Upper lobe of right lung (tissue), 1 donor: ENCODE results near the gene ENTHD1. TPM values are rescaled to one million over a fixed set of nuclear protein-coding genes. Genes with fewer than 3 reads are reported as not detected.
"Not testable (repeated sequence)": the region's sequence is repeated elsewhere in the genome, so short reads cannot be mapped to it uniquely, and the experiment has no call there.

Experiments
- ATAC-seq: fragments of 200-7000 bp; cut with Tn5 transposase; one replicate; pipeline ENCODE4 v1.9.1; 2020; ENCODE audit warnings: mild to moderate bottlenecking, moderate library complexity
- DNase-seq: peaks from one replicate; pipeline ENCODE4 v3.0.0-alpha.2; 2020
- H3K27ac ChIP-seq: fragments of 200-600 bp; one replicate; pipeline ENCODE4 v1.8.0; 2022
- H3K27me3 ChIP-seq: fragments of 200-600 bp; one replicate; pipeline ENCODE4 v1.8.0; 2022; ENCODE audit warnings: mild to moderate bottlenecking
- H3K36me3 ChIP-seq: fragments of 200-600 bp; one replicate; pipeline ENCODE4 v1.8.0; 2022
- H3K4me1 ChIP-seq: fragments of 200-600 bp; one replicate; pipeline ENCODE4 v1.8.0; 2022
- H3K4me3 ChIP-seq: fragments of 200-600 bp; one replicate; pipeline ENCODE4 v1.8.0; 2022; ENCODE audit warnings: mild to moderate bottlenecking
- H3K9me3 ChIP-seq: fragments of 200-600 bp; one replicate; pipeline ENCODE4 v1.8.0; 2022
- CTCF ChIP-seq: fragments of 200-600 bp; IDR thresholded peaks from one replicate; pipeline ENCODE4 v1.8.0; 2022; ENCODE audit warnings: antibody characterized with exemption
- intact Hi-C: fragments of 100-400 bp; cut with DNase I; formaldehyde crosslinking; loops from one replicate; pipeline ENCODE4 v1.11.0; 2022
- total RNA-seq: library from RNA; stranded (reverse); fragmentation: NEBNext Ultra II Directional; extraction: Animal tissue kit (Norgen Biotek cat#: 25700); gene quantifications from one replicate; pipeline ENCODE4 v1.2.1, GENCODE V29; 2021
- donor health status: DM: no; HTN: yes; CAD: no; lungs with severe emphysema.

ENTHD1 gene
- total RNA-seq, 1 donor from 2014 or later, result not detected

- Histone ChIP-seq H3K4me1 (no peaks in the 10 kb centered on the region), H3K27me3 (peaks cover 17% of the 10 kb centered on the region), H3K9me3 (no peaks in the 10 kb centered on the region), H3K27ac (no peak overlapping the region), H3K4me3 (no peak overlapping the region), H3K36me3 (no peaks in the 10 kb centered on the region)
- intact Hi-C loops, result no loop called here
- ATAC-seq, result no peak
- TF ChIP-seq CTCF, result no peak
- no peak for DNase-seq
Observed at GRCh38 chr22:39851606-39852315, 41.8 kb downstream of the ENTHD1 start.

- H3K27ac ChIP-seq, result no peak overlapping the region
- no peak for TF ChIP-seq CTCF
- H3K4me1 ChIP-seq, result no peaks in the 10 kb centered on the region
- peaks cover 7% of the 10 kb centered on the region for H3K27me3 ChIP-seq
- no peaks in the 10 kb centered on the region for H3K9me3 ChIP-seq
- ATAC-seq, result no peak
- H3K4me3 ChIP-seq, result no peak overlapping the region
- intact Hi-C loops, result no loop called here
- H3K36me3 ChIP-seq, result no peaks in the 10 kb centered on the region
- no peak for DNase-seq
Observed at GRCh38 chr22:39847477-39847876, 46.1 kb downstream of the ENTHD1 start.

- H3K36me3 ChIP-seq, H3K27me3 ChIP-seq, H3K27ac ChIP-seq, H3K9me3 ChIP-seq, ATAC-seq, H3K4me1 ChIP-seq, H3K4me3 ChIP-seq, intact Hi-C loops, DNase-seq: not testable (repeated sequence)
Observed at GRCh38 chr22:39846539-39846938, 47.0 kb downstream of the ENTHD1 start.

GRCh38 chr22:39845529-39845928, 48.0 kb downstream of the ENTHD1 start:
- no peaks in the 10 kb centered on the region for H3K9me3 ChIP-seq
- DNase-seq, result no peak
- intact Hi-C loops, result no loop called here
- H3K27me3 ChIP-seq, result no peaks in the 10 kb centered on the region
- TF ChIP-seq CTCF, result no peak
- no peaks in the 10 kb centered on the region for H3K36me3 ChIP-seq
- H3K4me3 ChIP-seq, result no peak overlapping the region
- H3K4me1 ChIP-seq, result no peaks in the 10 kb centered on the region
- no peak for ATAC-seq
- no peak overlapping the region for H3K27ac ChIP-seq

- DNase-seq (no peak), ATAC-seq (no peak)
- no peak overlapping the region for H3K4me3 ChIP-seq
- H3K27ac ChIP-seq, result no peak overlapping the region
- H3K9me3 ChIP-seq, result no peaks in the 10 kb centered on the region
- H3K36me3 ChIP-seq, result no peaks in the 10 kb centered on the region
- TF ChIP-seq CTCF, result no peak
- no peaks in the 10 kb centered on the region for H3K4me1 ChIP-seq
- intact Hi-C loops, result no loop called here
- H3K27me3 ChIP-seq, result peaks cover 5% of the 10 kb centered on the region
Observed at GRCh38 chr22:39839917-39840510, 53.5 kb downstream of the ENTHD1 start.

- TF ChIP-seq CTCF, result no peak
- Histone ChIP-seq H3K4me3 (no peak overlapping the region), H3K27me3 (peaks cover 9% of the 10 kb centered on the region), H3K4me1 (no peaks in the 10 kb centered on the region), H3K36me3 (no peaks in the 10 kb centered on the region), H3K27ac (no peak overlapping the region), H3K9me3 (no peaks in the 10 kb centered on the region)
- intact Hi-C loops, result no loop called here
- ATAC-seq, result no peak
- DNase-seq, result no peak
Observed at GRCh38 chr22:39839204-39839603, 54.4 kb downstream of the ENTHD1 start.
